Hepatocyte (in vitro differentiated cells): Measurements from ENCODE around the gene SULT6B1.

Experiments used
- EZH2 ChIP-seq: fragments of 200-600 bp; sonication (generic); IDR thresholded peaks from 2 replicates; pipeline ENCODE4 v1.6.1; 2016; ENCODE audit warnings: antibody characterized with exemption, mild to moderate bottlenecking, borderline replicate concordance
- TF ChIP-seq, protein P1 (sequence below): fragments of 200-600 bp; sonication (generic); IDR thresholded peaks from 2 replicates; pipeline ENCODE4 v1.5.1; 2016; ENCODE audit warnings: antibody characterized with exemption, mild to moderate bottlenecking; ENCODE audit not compliant: poor library complexity

DNA sequence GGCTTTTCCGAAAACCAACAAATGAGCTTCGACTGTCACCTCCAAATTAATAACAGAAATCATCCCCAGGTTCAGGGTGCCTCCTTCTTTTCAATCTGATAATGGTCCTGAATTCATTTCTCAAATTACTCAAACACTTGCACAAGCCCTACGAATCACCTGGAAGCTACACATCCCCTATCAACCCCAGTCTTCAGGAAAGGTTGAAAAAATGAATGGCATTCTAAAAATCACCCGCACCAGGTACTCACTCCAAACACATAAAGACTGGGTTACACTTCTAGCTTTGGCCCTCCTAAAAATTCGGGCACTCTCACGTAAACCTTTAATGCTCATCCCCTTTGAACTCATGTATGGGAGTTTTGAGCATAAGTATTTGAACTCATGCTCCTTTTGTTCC lies 55.6 kb downstream of the SULT6B1 start:
- TF ChIP-seq, protein P1, sequence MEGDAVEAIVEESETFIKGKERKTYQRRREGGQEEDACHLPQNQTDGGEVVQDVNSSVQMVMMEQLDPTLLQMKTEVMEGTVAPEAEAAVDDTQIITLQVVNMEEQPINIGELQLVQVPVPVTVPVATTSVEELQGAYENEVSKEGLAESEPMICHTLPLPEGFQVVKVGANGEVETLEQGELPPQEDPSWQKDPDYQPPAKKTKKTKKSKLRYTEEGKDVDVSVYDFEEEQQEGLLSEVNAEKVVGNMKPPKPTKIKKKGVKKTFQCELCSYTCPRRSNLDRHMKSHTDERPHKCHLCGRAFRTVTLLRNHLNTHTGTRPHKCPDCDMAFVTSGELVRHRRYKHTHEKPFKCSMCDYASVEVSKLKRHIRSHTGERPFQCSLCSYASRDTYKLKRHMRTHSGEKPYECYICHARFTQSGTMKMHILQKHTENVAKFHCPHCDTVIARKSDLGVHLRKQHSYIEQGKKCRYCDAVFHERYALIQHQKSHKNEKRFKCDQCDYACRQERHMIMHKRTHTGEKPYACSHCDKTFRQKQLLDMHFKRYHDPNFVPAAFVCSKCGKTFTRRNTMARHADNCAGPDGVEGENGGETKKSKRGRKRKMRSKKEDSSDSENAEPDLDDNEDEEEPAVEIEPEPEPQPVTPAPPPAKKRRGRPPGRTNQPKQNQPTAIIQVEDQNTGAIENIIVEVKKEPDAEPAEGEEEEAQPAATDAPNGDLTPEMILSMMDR = no peak
- no peak for TF ChIP-seq EZH2
